ENCODE data around the gene PPT2. TPM values are rescaled to one million over a fixed set of nuclear protein-coding genes. Genes with fewer than 3 reads are reported as not detected.

PPT2 gene
- polyA plus RNA-seq, 2 of the 4 experiments (the other 2 are of a cell fraction), result 9.3 to 11.7 TPM

DNA sequence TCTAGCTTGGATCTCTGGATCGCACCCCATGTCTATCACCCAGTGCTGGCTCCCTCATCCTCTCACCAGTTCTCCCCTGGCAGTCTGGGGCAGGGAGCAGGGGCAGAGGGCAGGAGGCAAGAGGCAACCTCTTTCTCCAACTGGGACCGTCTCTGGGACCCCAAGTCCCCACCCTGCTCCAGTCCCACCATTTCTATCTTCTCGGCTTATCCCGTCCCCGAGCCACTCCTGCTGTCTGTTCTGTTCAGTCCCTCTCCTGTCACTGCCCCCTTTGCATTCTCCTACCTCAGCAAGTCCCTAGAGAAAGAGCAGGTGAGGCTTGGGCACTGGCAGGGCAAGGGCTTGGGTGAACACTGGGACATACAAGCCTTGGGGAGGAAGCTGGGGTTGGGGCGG lies 44.2 kb upstream of the PPT2 start (continued):
- no peak for TF ChIP-seq ZSCAN20 (CRISPR knock-in tag; IDR thresholded peaks at IDR 0.05)
- TF ChIP-seq, protein P1, sequence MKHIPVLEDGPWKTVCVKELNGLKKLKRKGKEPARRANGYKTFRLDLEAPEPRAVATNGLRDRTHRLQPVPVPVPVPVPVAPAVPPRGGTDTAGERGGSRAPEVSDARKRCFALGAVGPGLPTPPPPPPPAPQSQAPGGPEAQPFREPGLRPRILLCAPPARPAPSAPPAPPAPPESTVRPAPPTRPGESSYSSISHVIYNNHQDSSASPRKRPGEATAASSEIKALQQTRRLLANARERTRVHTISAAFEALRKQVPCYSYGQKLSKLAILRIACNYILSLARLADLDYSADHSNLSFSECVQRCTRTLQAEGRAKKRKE (CRISPR knock-in tag; IDR thresholded peaks at IDR 0.05; ENCODE audit: low read depth), result no peak

DNA sequence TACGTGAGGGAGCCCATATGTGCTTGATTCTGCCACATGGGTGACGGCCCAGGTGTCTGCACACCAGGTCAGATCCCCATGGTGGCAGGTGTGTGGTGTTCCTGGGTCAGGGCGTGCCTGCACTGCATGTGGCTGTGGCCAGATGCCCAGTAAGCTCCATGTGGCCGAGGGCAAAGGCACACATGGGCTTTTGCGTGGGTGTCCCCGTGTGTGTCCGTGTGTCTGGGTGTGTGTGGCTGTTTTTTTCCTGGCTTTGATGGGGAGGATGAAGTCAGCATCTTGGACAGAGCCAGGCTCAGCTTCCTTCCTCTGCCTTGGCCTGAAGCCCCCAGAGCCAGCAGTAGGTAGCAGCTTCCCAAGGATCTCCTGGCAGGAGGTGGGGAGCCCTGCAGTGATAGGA lies 43.3 kb upstream of the PPT2 start:
- Histone ChIP-seq H3K9me3 (no peaks in the 10 kb centered on the region), H3K27ac (no peak overlapping the region), H3K4me1 (peaks cover 28% of the 10 kb centered on the region), H3K4me3 (no peak overlapping the region), H3K4me2 (no peak overlapping the region)
- WGBS (ENCODE audit: missing lambda C conversion rate), result 80% methylated on average over 1 of the region's 7 CpGs
- ATAC-seq (no peak), FAIRE-seq (no peak), DNase-seq (ENCODE audit: low read depth in 1 of 2, low spot score in 1 of 2) (no peak)
- POLR2A ChIA-PET, result no interaction called here
- TF ChIP-seq TFCP2L1 (CRISPR knock-in tag; IDR thresholded peaks at IDR 0.05) (no peak), RAD21 (conservative IDR thresholded peaks at IDR 0.05 in 1 of 2, IDR thresholded peaks at IDR 0.05 in 1 of 2) (no peak), GATA3 (IDR thresholded peaks at IDR 0.05; ENCODE audit: borderline replicate concordance) (no peak), MAFK (IDR thresholded peaks at IDR 0.05; ENCODE audit: partially characterized antibody) (no peak), FOXS1 (CRISPR knock-in tag; IDR thresholded peaks at IDR 0.05) (no peak), BHLHE40 (IDR thresholded peaks at IDR 0.05; ENCODE audit: low read depth, low read length) (no peak), FOSL2 (IDR thresholded peaks at IDR 0.05) (no peak), FOSL2 (CRISPR knock-in tag; IDR thresholded peaks at IDR 0.05) (no peak), ZNF302 (CRISPR knock-in tag; IDR thresholded peaks at IDR 0.05) (no peak), KDM5A (IDR thresholded peaks at IDR 0.05) (no peak), CEBPB (IDR thresholded peaks at IDR 0.05) (no peak), EHF (CRISPR knock-in tag; IDR thresholded peaks at IDR 0.05) (no peak), CBX2 (IDR thresholded peaks at IDR 0.05; ENCODE audit: borderline replicate concordance, low read depth) (no peak)
- TF ChIP-seq, protein P1 (CRISPR knock-in tag; IDR thresholded peaks at IDR 0.05; ENCODE audit: low read depth), result no peak
- TF ChIP-seq, protein P2, sequence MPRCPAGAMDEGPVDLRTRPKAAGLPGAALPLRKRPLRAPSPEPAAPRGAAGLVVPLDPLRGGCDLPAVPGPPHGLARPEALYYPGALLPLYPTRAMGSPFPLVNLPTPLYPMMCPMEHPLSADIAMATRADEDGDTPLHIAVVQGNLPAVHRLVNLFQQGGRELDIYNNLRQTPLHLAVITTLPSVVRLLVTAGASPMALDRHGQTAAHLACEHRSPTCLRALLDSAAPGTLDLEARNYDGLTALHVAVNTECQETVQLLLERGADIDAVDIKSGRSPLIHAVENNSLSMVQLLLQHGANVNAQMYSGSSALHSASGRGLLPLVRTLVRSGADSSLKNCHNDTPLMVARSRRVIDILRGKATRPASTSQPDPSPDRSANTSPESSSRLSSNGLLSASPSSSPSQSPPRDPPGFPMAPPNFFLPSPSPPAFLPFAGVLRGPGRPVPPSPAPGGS (IDR thresholded peaks at IDR 0.05), result no peak
- TF ChIP-seq, protein P3, sequence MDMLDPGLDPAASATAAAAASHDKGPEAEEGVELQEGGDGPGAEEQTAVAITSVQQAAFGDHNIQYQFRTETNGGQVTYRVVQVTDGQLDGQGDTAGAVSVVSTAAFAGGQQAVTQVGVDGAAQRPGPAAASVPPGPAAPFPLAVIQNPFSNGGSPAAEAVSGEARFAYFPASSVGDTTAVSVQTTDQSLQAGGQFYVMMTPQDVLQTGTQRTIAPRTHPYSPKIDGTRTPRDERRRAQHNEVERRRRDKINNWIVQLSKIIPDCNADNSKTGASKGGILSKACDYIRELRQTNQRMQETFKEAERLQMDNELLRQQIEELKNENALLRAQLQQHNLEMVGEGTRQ (IDR thresholded peaks at IDR 0.05), result no peak
- CTCF ChIA-PET, result interaction anchor here (0.9 to 5.5 kb wide), 5 partner anchors 7 to 87 kb away, joined by 3 to 39 read pairs (median 4); no protein-coding TSS in a partner anchor

DNA sequence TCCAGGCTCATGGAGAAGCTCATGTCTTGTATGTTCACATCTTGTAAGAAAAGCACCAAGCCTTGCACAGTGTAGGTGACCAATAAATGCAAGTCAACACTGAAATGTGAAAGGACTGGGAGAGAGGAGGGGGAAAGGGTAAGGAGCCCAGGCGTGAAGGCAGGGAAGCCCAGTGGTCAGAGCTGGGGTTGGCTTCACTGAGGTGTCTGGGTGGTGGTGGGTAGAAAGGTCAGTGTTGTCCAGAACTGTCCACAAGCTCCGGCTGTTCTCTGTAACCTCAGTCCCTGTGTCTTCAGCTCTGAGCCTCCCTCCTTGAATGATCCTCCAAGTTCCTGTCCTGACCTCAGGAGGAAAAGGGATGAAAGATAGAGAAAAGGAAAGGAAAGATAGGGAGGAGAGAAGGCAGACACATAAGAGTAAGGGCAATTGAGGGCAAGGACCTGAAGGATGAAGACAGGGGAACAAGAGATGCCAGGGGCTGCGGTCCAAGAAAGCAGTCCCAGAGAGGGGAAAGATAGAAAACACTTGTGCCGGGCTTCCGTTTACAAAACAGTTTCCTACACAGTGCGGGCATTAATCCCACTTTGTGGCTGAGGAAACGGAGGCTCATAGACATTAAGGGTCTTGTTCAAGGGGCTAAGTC lies 42.4 kb upstream of the PPT2 start:
- Histone ChIP-seq H3K27ac (no peak overlapping the region), H3K9me3 (no peaks in the 10 kb centered on the region), H3K4me1 (peaks cover 28% of the 10 kb centered on the region), H3K4me2 (no peak overlapping the region), H3K4me3 (no peak overlapping the region)
- FAIRE-seq (no peak), DNase-seq (ENCODE audit: low read depth in 1 of 2, low spot score in 1 of 2) (no peak), ATAC-seq (no peak)
- whole genome bisulfite sequencing (ENCODE audit: missing lambda C conversion rate), result 83% methylated on average over 7 of the region's 7 CpGs
- ChIA-PET CTCF (no interaction called here), POLR2A (no interaction called here)
- TF ChIP-seq, protein P3 (IDR thresholded peaks at IDR 0.05), result no peak
- TF ChIP-seq, protein P4, sequence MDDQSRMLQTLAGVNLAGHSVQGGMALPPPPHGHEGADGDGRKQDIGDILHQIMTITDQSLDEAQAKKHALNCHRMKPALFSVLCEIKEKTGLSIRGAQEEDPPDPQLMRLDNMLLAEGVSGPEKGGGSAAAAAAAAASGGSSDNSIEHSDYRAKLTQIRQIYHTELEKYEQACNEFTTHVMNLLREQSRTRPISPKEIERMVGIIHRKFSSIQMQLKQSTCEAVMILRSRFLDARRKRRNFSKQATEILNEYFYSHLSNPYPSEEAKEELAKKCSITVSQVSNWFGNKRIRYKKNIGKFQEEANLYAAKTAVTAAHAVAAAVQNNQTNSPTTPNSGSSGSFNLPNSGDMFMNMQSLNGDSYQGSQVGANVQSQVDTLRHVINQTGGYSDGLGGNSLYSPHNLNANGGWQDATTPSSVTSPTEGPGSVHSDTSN (IDR thresholded peaks at IDR 0.05), result no peak
- TF ChIP-seq SREBF2 (IDR thresholded peaks at IDR 0.05) (no peak), EP300 (IDR thresholded peaks at IDR 0.05) (no peak), ZNF302 (CRISPR knock-in tag; IDR thresholded peaks at IDR 0.05) (no peak), NR3C1 (IDR thresholded peaks at IDR 0.05) (no peak), FOSL2 (IDR thresholded peaks at IDR 0.05) (no peak), FOSL2 (CRISPR knock-in tag; IDR thresholded peaks at IDR 0.05) (no peak), MAFK (IDR thresholded peaks at IDR 0.05; ENCODE audit: partially characterized antibody) (no peak), RAD21 (conservative IDR thresholded peaks at IDR 0.05 in 1 of 2, IDR thresholded peaks at IDR 0.05 in 1 of 2) (no peak), RARB (CRISPR knock-in tag; IDR thresholded peaks at IDR 0.05) (no peak)
- TF ChIP-seq, protein P5, sequence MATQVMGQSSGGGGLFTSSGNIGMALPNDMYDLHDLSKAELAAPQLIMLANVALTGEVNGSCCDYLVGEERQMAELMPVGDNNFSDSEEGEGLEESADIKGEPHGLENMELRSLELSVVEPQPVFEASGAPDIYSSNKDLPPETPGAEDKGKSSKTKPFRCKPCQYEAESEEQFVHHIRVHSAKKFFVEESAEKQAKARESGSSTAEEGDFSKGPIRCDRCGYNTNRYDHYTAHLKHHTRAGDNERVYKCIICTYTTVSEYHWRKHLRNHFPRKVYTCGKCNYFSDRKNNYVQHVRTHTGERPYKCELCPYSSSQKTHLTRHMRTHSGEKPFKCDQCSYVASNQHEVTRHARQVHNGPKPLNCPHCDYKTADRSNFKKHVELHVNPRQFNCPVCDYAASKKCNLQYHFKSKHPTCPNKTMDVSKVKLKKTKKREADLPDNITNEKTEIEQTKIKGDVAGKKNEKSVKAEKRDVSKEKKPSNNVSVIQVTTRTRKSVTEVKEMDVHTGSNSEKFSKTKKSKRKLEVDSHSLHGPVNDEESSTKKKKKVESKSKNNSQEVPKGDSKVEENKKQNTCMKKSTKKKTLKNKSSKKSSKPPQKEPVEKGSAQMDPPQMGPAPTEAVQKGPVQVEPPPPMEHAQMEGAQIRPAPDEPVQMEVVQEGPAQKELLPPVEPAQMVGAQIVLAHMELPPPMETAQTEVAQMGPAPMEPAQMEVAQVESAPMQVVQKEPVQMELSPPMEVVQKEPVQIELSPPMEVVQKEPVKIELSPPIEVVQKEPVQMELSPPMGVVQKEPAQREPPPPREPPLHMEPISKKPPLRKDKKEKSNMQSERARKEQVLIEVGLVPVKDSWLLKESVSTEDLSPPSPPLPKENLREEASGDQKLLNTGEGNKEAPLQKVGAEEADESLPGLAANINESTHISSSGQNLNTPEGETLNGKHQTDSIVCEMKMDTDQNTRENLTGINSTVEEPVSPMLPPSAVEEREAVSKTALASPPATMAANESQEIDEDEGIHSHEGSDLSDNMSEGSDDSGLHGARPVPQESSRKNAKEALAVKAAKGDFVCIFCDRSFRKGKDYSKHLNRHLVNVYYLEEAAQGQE (IDR thresholded peaks at IDR 0.05), result no peak
- TF ChIP-seq, protein P6, sequence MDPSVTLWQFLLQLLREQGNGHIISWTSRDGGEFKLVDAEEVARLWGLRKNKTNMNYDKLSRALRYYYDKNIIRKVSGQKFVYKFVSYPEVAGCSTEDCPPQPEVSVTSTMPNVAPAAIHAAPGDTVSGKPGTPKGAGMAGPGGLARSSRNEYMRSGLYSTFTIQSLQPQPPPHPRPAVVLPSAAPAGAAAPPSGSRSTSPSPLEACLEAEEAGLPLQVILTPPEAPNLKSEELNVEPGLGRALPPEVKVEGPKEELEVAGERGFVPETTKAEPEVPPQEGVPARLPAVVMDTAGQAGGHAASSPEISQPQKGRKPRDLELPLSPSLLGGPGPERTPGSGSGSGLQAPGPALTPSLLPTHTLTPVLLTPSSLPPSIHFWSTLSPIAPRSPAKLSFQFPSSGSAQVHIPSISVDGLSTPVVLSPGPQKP (IDR thresholded peaks at IDR 0.05; ENCODE audit: low read depth, low read length), result no peak

Measured in A549 (cell line).